ENCODE measurements around the gene UNC13A. TPM values are rescaled to one million over a fixed set of nuclear protein-coding genes. Genes with fewer than 3 reads are reported as not detected.

UNC13A gene
- total and polyA plus RNA-seq, 2 of the 13 experiments (the other 11 are each of a cell fraction or from before 2014, with no cell fraction given) = 0.11 to 0.45 TPM

DNA sequence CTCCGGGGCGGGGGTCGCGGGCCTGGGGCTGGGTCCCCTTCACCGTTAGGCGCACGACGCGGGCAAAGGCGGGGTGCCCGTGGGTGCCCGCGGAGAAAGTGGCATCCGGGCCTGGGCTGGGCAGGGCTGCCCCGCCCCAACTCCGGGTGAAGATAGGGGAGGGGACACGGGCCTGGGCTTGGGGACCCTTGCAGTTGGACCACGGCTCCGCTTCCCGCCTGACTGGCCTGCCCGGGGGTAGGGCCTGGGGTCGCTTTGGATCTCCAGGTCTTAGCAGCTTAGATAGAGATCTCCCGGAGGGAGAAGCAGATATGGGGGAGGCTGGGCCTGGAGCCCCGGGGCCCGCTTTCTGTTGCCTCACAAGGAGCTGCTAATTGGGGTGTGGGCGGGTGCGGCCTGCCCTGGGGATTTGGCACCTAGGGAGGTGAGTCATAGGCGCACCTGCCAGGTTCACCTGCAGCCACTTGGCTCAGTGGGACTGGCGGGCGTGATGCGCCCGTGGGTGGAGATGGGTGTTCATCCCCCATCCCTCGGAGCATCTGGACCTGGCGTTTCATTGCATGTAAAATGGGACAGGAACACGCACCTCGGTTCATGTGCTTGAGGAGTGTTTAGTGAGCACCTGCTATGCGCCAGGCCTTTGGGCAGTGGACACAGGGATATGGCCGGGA is 31.7 kb upstream of the UNC13A start:
- Histone ChIP-seq H3K4me1 (ENCODE audit: insufficient read depth, low read length) (peaks cover 40% of the 10 kb centered on the region), H3K9me3 (ENCODE audit: low read length) (no peaks in the 10 kb centered on the region), H2AFZ (ENCODE audit: low read length) (no peak overlapping the region), H3K4me2 (ENCODE audit: low read depth, low read length) (peak overlapping the region; percentile 99), H3K36me3 (replicated peaks in 1 of 2; ENCODE audit: control insufficient read depth in 1 of 2, insufficient read depth in 2 of 2, low read length in 2 of 2) (peaks cover 6 to 9% of the 10 kb centered on the region in 2 experiments; a peak in 3 of 5 replicates), H3K9ac (ENCODE audit: insufficient read depth, low read depth, low read length) (peak overlapping the region; percentile 82), H3K27ac (ENCODE audit: extremely low read length, insufficient read depth, low read length) (no peak overlapping the region), H3K4me3 (replicated peaks in 1 of 3; ENCODE audit: insufficient read depth in 1 of 3, low read depth in 2 of 3, low read length in 3 of 3) (peak overlapping the region; percentile 87 to 96 (median 89)), H3K27me3 (ENCODE audit: control insufficient read depth in 1 of 2, insufficient read depth in 2 of 2, low read length in 2 of 2) (no peaks in the 10 kb centered on the region; a peak in 1 of 5 replicates), H4K20me1 (ENCODE audit: insufficient read depth, low read length) (peaks cover 11% of the 10 kb centered on the region; the same call in 1 of the 2 replicates), H3K79me2 (ENCODE audit: insufficient read depth, low read length) (peaks cover 19% of the 10 kb centered on the region)
- in situ Hi-C loops (cut with HindIII; ENCODE audit: extremely low pct_ligation_motif_present, low pct_unique_long_range_greater_than_20kb) = no loop called here
- 17% methylated on average over 10 of the region's 38 CpGs for WGBS (ENCODE audit: low lambda C conversion rate)
- ATAC-seq (no peak), FAIRE-seq (no peak), DNase-seq (ENCODE audit: low spot score) (no peak)
- intact Hi-C loops (cut with micrococcal nuclease; ENCODE audit: unreplicated experiment) = no loop called here
- ChIA-PET CTCF (ENCODE audit: low intra/inter-chr PET ratio, low total read pairs) (no interaction called here), POLR2A (interaction anchor here (1.0 to 2.3 kb wide), 6 partner anchors 19 to 314 kb away, joined by 3 to 7 read pairs (median 4); partner anchors contain the start of genes B3GNT3, BST2 and CCDC124)
- TSS peak; percentile 61 for BruUV-seq (replicated peaks)
- TF ChIP-seq, protein P1, sequence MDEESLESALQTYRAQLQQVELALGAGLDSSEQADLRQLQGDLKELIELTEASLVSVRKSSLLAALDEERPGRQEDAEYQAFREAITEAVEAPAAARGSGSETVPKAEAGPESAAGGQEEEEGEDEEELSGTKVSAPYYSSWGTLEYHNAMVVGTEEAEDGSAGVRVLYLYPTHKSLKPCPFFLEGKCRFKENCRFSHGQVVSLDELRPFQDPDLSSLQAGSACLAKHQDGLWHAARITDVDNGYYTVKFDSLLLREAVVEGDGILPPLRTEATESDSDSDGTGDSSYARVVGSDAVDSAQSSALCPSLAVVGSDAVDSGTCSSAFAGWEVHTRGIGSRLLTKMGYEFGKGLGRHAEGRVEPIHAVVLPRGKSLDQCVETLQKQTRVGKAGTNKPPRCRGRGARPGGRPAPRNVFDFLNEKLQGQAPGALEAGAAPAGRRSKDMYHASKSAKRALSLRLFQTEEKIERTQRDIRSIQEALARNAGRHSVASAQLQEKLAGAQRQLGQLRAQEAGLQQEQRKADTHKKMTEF (CRISPR knock-in tag; IDR thresholded peaks at IDR 0.05) = no peak
- TF ChIP-seq AKAP8 (CRISPR knock-in tag; IDR thresholded peaks at IDR 0.05) = no peak
- TF ChIP-seq SCMH1 (CRISPR knock-in tag; IDR thresholded peaks at IDR 0.05; ENCODE audit: borderline replicate concordance) = no peak
- 0 out of 2 replicates have a peak, but pooled peaks have one; percentile 5 for TF ChIP-seq ZNF446 (CRISPR knock-in tag; IDR thresholded peaks at IDR 0.05)
- 0 out of 2 replicates have a peak, but pooled peaks have one; percentile 6 for TF ChIP-seq ZNF138 (CRISPR knock-in tag; IDR thresholded peaks at IDR 0.05; ENCODE audit: low read depth)
- TF ChIP-seq, protein P2, sequence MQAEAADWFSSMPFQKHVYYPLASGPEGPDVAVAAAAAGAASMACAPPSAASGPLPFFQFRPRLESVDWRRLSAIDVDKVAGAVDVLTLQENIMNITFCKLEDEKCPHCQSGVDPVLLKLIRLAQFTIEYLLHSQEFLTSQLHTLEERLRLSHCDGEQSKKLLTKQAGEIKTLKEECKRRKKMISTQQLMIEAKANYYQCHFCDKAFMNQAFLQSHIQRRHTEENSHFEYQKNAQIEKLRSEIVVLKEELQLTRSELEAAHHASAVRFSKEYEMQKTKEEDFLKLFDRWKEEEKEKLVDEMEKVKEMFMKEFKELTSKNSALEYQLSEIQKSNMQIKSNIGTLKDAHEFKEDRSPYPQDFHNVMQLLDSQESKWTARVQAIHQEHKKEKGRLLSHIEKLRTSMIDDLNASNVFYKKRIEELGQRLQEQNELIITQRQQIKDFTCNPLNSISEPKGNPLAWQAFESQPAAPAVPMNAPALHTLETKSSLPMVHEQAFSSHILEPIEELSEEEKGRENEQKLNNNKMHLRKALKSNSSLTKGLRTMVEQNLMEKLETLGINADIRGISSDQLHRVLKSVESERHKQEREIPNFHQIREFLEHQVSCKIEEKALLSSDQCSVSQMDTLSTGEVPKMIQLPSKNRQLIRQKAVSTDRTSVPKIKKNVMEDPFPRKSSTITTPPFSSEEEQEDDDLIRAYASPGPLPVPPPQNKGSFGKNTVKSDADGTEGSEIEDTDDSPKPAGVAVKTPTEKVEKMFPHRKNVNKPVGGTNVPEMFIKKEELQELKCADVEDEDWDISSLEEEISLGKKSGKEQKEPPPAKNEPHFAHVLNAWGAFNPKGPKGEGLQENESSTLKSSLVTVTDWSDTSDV (CRISPR knock-in tag; IDR thresholded peaks at IDR 0.05) = 0 out of 2 replicates have a peak, but pooled peaks have one; percentile 45
- TF ChIP-seq, protein P3, sequence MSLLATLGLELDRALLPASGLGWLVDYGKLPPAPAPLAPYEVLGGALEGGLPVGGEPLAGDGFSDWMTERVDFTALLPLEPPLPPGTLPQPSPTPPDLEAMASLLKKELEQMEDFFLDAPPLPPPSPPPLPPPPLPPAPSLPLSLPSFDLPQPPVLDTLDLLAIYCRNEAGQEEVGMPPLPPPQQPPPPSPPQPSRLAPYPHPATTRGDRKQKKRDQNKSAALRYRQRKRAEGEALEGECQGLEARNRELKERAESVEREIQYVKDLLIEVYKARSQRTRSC (CRISPR knock-in tag; IDR thresholded peaks at IDR 0.05; ENCODE audit: low read depth) = no peak
- 0 out of 2 replicates have a peak, but pooled peaks have one; percentile 1 for TF ChIP-seq TBX2 (CRISPR knock-in tag; IDR thresholded peaks at IDR 0.05; ENCODE audit: borderline replicate concordance)
- 0 out of 2 replicates have a peak, but pooled peaks have one; percentile 1 for TF ChIP-seq ARNT2 (CRISPR knock-in tag; IDR thresholded peaks at IDR 0.05; ENCODE audit: low read depth)
- peak; percentile 6; the same call in 1 of the 2 replicates for TF ChIP-seq SALL1 (CRISPR knock-in tag; IDR thresholded peaks at IDR 0.05)
- TF ChIP-seq, protein P4, sequence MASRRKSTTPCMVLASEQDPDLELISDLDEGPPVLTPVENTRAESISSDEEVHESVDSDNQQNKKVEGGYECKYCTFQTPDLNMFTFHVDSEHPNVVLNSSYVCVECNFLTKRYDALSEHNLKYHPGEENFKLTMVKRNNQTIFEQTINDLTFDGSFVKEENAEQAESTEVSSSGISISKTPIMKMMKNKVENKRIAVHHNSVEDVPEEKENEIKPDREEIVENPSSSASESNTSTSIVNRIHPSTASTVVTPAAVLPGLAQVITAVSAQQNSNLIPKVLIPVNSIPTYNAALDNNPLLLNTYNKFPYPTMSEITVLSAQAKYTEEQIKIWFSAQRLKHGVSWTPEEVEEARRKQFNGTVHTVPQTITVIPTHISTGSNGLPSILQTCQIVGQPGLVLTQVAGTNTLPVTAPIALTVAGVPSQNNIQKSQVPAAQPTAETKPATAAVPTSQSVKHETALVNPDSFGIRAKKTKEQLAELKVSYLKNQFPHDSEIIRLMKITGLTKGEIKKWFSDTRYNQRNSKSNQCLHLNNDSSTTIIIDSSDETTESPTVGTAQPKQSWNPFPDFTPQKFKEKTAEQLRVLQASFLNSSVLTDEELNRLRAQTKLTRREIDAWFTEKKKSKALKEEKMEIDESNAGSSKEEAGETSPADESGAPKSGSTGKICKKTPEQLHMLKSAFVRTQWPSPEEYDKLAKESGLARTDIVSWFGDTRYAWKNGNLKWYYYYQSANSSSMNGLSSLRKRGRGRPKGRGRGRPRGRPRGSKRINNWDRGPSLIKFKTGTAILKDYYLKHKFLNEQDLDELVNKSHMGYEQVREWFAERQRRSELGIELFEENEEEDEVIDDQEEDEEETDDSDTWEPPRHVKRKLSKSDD (CRISPR knock-in tag; IDR thresholded peaks at IDR 0.05; ENCODE audit: low read depth) = 0 out of 2 replicates have a peak, but pooled peaks have one; percentile 32
- 0 out of 2 replicates have a peak, but pooled peaks have one; percentile 12 for TF ChIP-seq KDM5A (IDR thresholded peaks at IDR 0.05; ENCODE audit: borderline replicate concordance, low read length)
- TF ChIP-seq ZNF839 (CRISPR knock-in tag; IDR thresholded peaks at IDR 0.05; ENCODE audit: borderline replicate concordance) = no peak
- TF ChIP-seq, protein P5, sequence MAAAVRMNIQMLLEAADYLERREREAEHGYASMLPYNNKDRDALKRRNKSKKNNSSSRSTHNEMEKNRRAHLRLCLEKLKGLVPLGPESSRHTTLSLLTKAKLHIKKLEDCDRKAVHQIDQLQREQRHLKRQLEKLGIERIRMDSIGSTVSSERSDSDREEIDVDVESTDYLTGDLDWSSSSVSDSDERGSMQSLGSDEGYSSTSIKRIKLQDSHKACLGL (CRISPR knock-in tag; IDR thresholded peaks at IDR 0.05) = 0 out of 2 replicates have a peak, but pooled peaks have one; percentile 48

Measured in HepG2 (cell line).